Measurements from ENCODE around the gene LSM2.

The LSM2 gene

DNA sequence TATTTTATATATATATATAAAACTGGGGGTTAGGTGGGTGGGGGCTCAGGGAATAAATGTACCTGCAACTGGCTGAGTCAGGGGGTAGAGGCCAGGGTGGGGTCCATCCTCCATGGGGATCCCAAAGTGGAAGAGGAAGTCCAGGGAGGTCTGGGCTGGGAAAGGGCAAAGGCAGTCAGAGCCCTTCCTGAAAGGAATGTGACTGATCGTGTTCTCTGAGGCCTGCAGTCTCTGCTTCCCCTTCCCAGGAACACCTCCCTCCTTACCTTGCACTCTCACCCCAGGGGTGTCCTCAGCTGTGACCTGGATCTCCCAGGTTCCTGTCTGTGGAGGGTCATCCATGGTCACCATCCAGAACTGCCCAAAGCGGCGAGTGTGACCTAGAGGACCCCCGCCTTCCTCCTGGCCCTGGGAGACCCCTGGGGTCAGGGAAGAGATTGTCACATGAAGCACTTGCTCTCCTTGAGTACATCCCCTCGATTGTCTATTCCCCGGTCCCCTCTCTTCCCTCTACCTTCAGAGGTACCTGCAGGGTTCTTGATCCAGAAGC lies 39.6 kb downstream of the LSM2 start:
- Histone ChIP-seq H3K4me3 (IDR thresholded peaks at IDR 0.05; ENCODE audit: insufficient read depth, low read depth, low read length) (no peak overlapping the region), H3K4me2 (no peak overlapping the region), H3K27ac (no peak overlapping the region), H3K27me3 (ENCODE audit: insufficient read depth, low read depth) (no peaks in the 10 kb centered on the region), H3K36me3 (ENCODE audit: insufficient read depth) (no peaks in the 10 kb centered on the region), H3K9ac (no peak overlapping the region), H2AFZ (ENCODE audit: low read depth) (no peak overlapping the region), H4K20me1 (ENCODE audit: insufficient read depth) (no peaks in the 10 kb centered on the region), H3K4me1 (ENCODE audit: low read depth, poor library complexity, severe bottlenecking) (peaks cover 21% of the 10 kb centered on the region), H3K79me2 (ENCODE audit: insufficient read depth, low read depth) (no peaks in the 10 kb centered on the region)
- TF ChIP-seq CTCF (conservative IDR thresholded peaks at IDR 0.05; ENCODE audit: low read depth, low read length) = no peak

DNA sequence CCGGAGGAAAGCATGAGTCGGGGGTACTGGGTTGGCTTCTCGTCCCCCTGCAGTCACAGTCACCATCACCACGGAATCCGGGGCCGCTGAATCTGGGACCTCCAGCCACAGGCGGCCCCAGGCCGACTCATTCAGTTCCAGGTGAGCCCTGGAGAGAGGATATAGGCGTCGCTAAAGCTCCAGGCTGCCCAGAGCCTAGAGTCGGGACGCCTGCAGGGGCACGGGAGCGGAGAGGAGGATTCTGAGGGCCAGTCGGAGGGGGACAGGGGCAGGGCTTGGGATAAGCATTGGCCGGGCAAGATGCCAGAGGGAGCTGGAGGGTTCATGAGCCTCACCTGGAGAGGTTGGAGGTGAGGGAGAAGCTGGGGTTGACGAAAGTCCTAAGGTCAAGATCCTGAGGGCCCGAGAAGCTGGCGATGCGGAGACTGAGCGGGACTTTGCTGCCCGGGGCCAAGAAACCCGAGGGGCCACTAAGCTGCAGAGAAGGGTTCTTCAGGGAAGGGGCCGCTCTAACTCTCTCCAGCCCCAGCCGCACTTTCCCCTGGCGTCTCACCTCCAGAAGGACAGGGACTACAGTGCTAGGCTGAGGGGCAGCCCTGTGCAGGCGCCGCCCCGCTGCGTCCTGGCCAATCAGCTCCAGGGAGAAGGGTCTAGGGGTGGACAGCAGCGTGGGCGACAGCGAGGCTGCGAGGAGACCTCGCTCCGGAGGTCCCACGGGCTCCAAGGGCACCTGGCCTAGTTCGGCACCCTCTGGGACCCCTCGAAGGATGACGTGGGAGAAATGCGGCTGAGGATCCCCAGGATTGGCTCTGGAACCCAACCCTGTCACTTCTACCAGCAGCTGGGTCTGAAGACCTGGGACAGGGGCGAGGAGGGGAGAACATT lies 40.6 kb downstream of the LSM2 start:
- TF ChIP-seq CTCF (conservative IDR thresholded peaks at IDR 0.05; ENCODE audit: low read depth, low read length) = no peak
- no peak overlapping the region for H3K4me2 ChIP-seq
- H3K9ac ChIP-seq = no peak overlapping the region
- no peak overlapping the region for H3K27ac ChIP-seq
- no peak overlapping the region for H3K4me3 ChIP-seq (IDR thresholded peaks at IDR 0.05; ENCODE audit: insufficient read depth, low read depth, low read length)
- no peaks in the 10 kb centered on the region for H3K27me3 ChIP-seq (ENCODE audit: insufficient read depth, low read depth)
- H3K36me3 ChIP-seq (ENCODE audit: insufficient read depth) = no peaks in the 10 kb centered on the region
- H3K79me2 ChIP-seq (ENCODE audit: insufficient read depth, low read depth) = no peaks in the 10 kb centered on the region
- H4K20me1 ChIP-seq (ENCODE audit: insufficient read depth) = no peaks in the 10 kb centered on the region
- H2AFZ ChIP-seq (ENCODE audit: low read depth) = no peak overlapping the region
- peaks cover 20% of the 10 kb centered on the region for H3K4me1 ChIP-seq (ENCODE audit: low read depth, poor library complexity, severe bottlenecking)

GRCh38 chr6:31765559-31765909 lies 41.2 kb downstream of the LSM2 start:
- Histone ChIP-seq H3K36me3 (ENCODE audit: insufficient read depth) (no peaks in the 10 kb centered on the region), H3K9ac (no peak overlapping the region), H2AFZ (ENCODE audit: low read depth) (no peak overlapping the region), H3K27me3 (ENCODE audit: insufficient read depth, low read depth) (no peaks in the 10 kb centered on the region), H3K79me2 (ENCODE audit: insufficient read depth, low read depth) (no peaks in the 10 kb centered on the region), H3K4me1 (ENCODE audit: low read depth, poor library complexity, severe bottlenecking) (peaks cover 14% of the 10 kb centered on the region), H3K4me2 (no peak overlapping the region), H4K20me1 (ENCODE audit: insufficient read depth) (no peaks in the 10 kb centered on the region), H3K27ac (no peak overlapping the region), H3K4me3 (IDR thresholded peaks at IDR 0.05; ENCODE audit: insufficient read depth, low read depth, low read length) (no peak overlapping the region)
- TF ChIP-seq CTCF (conservative IDR thresholded peaks at IDR 0.05; ENCODE audit: low read depth, low read length) = no peak

GRCh38 chr6:31764198-31764597 lies 42.6 kb downstream of the LSM2 start:
- H3K36me3 ChIP-seq (ENCODE audit: insufficient read depth) = no peaks in the 10 kb centered on the region
- H3K9ac ChIP-seq = no peak overlapping the region
- no peak overlapping the region for H2AFZ ChIP-seq (ENCODE audit: low read depth)
- H3K79me2 ChIP-seq (ENCODE audit: insufficient read depth, low read depth) = no peaks in the 10 kb centered on the region
- no peak overlapping the region for H3K4me3 ChIP-seq (IDR thresholded peaks at IDR 0.05; ENCODE audit: insufficient read depth, low read depth, low read length)
- peak overlapping the region; percentile 19; the same call in 1 of the 2 replicates for H3K27ac ChIP-seq
- no peaks in the 10 kb centered on the region for H3K27me3 ChIP-seq (ENCODE audit: insufficient read depth, low read depth)
- no peaks in the 10 kb centered on the region for H4K20me1 ChIP-seq (ENCODE audit: insufficient read depth)
- TF ChIP-seq CTCF (conservative IDR thresholded peaks at IDR 0.05; ENCODE audit: low read depth, low read length) = no peak
- H3K4me1 ChIP-seq (ENCODE audit: low read depth, poor library complexity, severe bottlenecking) = peaks cover 14% of the 10 kb centered on the region
- H3K4me2 ChIP-seq = peak overlapping the region; percentile 37; the same call in 1 of the 2 replicates
